ENCODE measurements around the gene SLITRK1.

Gene SLITRK1

GRCh38 chr13:83906240-83906820 lies 24.1 kb upstream of the SLITRK1 start:
- H3K4me3 ChIP-seq (ENCODE audit: control insufficient read depth, low read depth, low read length), result no peak overlapping the region
- no peak for DNase-seq (ENCODE audit: low read depth)
- no peak for TF ChIP-seq CTCF (IDR thresholded peaks at IDR 0.05; ENCODE audit: control insufficient read depth, insufficient read depth, low read depth, low read length, missing control alignments)

GRCh38 chr13:83905641-83906040 lies 23.4 kb upstream of the SLITRK1 start:
- no peak for DNase-seq (ENCODE audit: low read depth)
- no peak for TF ChIP-seq CTCF (IDR thresholded peaks at IDR 0.05; ENCODE audit: control insufficient read depth, insufficient read depth, low read depth, low read length, missing control alignments)
- H3K4me3 ChIP-seq (ENCODE audit: control insufficient read depth, low read depth, low read length), result no peak overlapping the region

GRCh38 chr13:83895994-83896580 lies 13.8 kb upstream of the SLITRK1 start:
- TF ChIP-seq CTCF (IDR thresholded peaks at IDR 0.05; ENCODE audit: control insufficient read depth, insufficient read depth, low read depth, low read length, missing control alignments), result no peak
- DNase-seq (ENCODE audit: low read depth), result no peak
- H3K4me3 ChIP-seq (ENCODE audit: control insufficient read depth, low read depth, low read length), result no peak overlapping the region

- no peak overlapping the region for H3K4me3 ChIP-seq (ENCODE audit: control insufficient read depth, low read depth, low read length)
- DNase-seq (ENCODE audit: low read depth), result no peak
- no peak for TF ChIP-seq CTCF (IDR thresholded peaks at IDR 0.05; ENCODE audit: control insufficient read depth, insufficient read depth, low read depth, low read length, missing control alignments)
Observed at GRCh38 chr13:83890358-83890757, 8.1 kb upstream of the SLITRK1 start.

GRCh38 chr13:83884141-83884540 lies 1.9 kb upstream of the SLITRK1 start:
- TF ChIP-seq CTCF (IDR thresholded peaks at IDR 0.05; ENCODE audit: control insufficient read depth, insufficient read depth, low read depth, low read length, missing control alignments), result no peak
- no peak overlapping the region for H3K4me3 ChIP-seq (ENCODE audit: control insufficient read depth, low read depth, low read length)
- no peak for DNase-seq (ENCODE audit: low read depth)

GRCh38 chr13:83883061-83883523 lies 818 bp upstream of the SLITRK1 start:
- TF ChIP-seq CTCF (IDR thresholded peaks at IDR 0.05; ENCODE audit: control insufficient read depth, insufficient read depth, low read depth, low read length, missing control alignments), result no peak
- no peak for DNase-seq (ENCODE audit: low read depth)
- peak overlapping the region; percentile 30 for H3K4me3 ChIP-seq (ENCODE audit: control insufficient read depth, low read depth, low read length)
